Measurements from ENCODE around the gene NPLOC4.
A peak's percentile ranks its signal among the peaks of the same experiment; 100 is the strongest.
"Not testable (repeated sequence)": the region's sequence is repeated elsewhere in the genome, so short reads cannot be mapped to it uniquely, and the experiment has no call there.

The NPLOC4 gene

GRCh38 chr17:81607431-81607830 lies 29.5 kb downstream of the NPLOC4 start:
- peaks cover 66% of the 10 kb centered on the region for H3K36me3 Mint-ChIP-seq (ENCODE audit: insufficient read depth)
- peaks cover 0 to 6% of the 10 kb centered on the region in 2 donors for H3K4me1 Mint-ChIP-seq (ENCODE audit: low read depth in 2 of 2)
- H3K4me3 Mint-ChIP-seq: no peak overlapping the region
- no peaks in the 10 kb centered on the region for H3K9me3 Mint-ChIP-seq
- no peak for DNase-seq
- H3K27me3 Mint-ChIP-seq: no peaks in the 10 kb centered on the region
- ATAC-seq (replicated peaks): no peak
- H3K27ac Mint-ChIP-seq: no peak overlapping the region

GRCh38 chr17:81603846-81604610 lies 32.9 kb downstream of the NPLOC4 start:
- ATAC-seq (replicated peaks) (no peak), DNase-seq (no peak)
- H3K27ac Mint-ChIP-seq: no peak overlapping the region
- H3K36me3 Mint-ChIP-seq (ENCODE audit: insufficient read depth): peaks cover 71% of the 10 kb centered on the region
- peaks cover 5 to 7% of the 10 kb centered on the region in 2 donors for H3K4me1 Mint-ChIP-seq (ENCODE audit: low read depth in 2 of 2)
- no peak overlapping the region for H3K4me3 Mint-ChIP-seq
- no peaks in the 10 kb centered on the region for H3K9me3 Mint-ChIP-seq
- H3K27me3 Mint-ChIP-seq: no peaks in the 10 kb centered on the region

- H3K36me3 Mint-ChIP-seq (ENCODE audit: insufficient read depth): peaks cover 75% of the 10 kb centered on the region
- H3K27me3 Mint-ChIP-seq: no peaks in the 10 kb centered on the region
- H3K4me3 Mint-ChIP-seq: no peak overlapping the region
- peaks cover 5 to 13% of the 10 kb centered on the region in 2 donors for H3K4me1 Mint-ChIP-seq (ENCODE audit: low read depth in 2 of 2)
- ATAC-seq (replicated peaks) (peak; percentile 89), DNase-seq (peak; percentile 40 to 48 (median 47))
- H3K9me3 Mint-ChIP-seq: no peaks in the 10 kb centered on the region
- peak overlapping the region; percentile 34 to 76 for H3K27ac Mint-ChIP-seq
These were observed 35.3 kb downstream of the NPLOC4 start for GRCh38 chr17:81601525-81602120.

- Mint-ChIP-seq H3K9me3 (no peaks in the 10 kb centered on the region), H3K27ac (no peak overlapping the region), H3K4me3 (no peak overlapping the region), H3K4me1 (ENCODE audit: low read depth in 2 of 2) (peaks cover 5 to 13% of the 10 kb centered on the region in 2 donors), H3K36me3 (ENCODE audit: insufficient read depth) (peaks cover 75% of the 10 kb centered on the region), H3K27me3 (no peaks in the 10 kb centered on the region)
- DNase-seq (no peak), ATAC-seq (replicated peaks) (no peak)
These were observed 37.0 kb downstream of the NPLOC4 start for GRCh38 chr17:81599719-81600486.

GRCh38 chr17:81593105-81593871 lies 43.6 kb downstream of the NPLOC4 start:
- peaks cover 90% of the 10 kb centered on the region for H3K36me3 Mint-ChIP-seq (ENCODE audit: insufficient read depth)
- no peak for DNase-seq
- no peak for ATAC-seq (replicated peaks)
- no peak overlapping the region for H3K27ac Mint-ChIP-seq
- no peaks in the 10 kb centered on the region for H3K27me3 Mint-ChIP-seq
- H3K4me1 Mint-ChIP-seq (ENCODE audit: low read depth in 2 of 2): peaks cover 0 to 3% of the 10 kb centered on the region in 2 donors
- H3K9me3 Mint-ChIP-seq: no peaks in the 10 kb centered on the region
- no peak overlapping the region for H3K4me3 Mint-ChIP-seq

GRCh38 chr17:81591971-81592370 lies 44.9 kb downstream of the NPLOC4 start:
- Mint-ChIP-seq H3K9me3 (no peaks in the 10 kb centered on the region), H3K27me3 (no peaks in the 10 kb centered on the region), H3K4me3 (no peak overlapping the region), H3K36me3 (ENCODE audit: insufficient read depth) (peaks cover 90% of the 10 kb centered on the region), H3K27ac (no peak overlapping the region), H3K4me1 (ENCODE audit: low read depth in 2 of 2) (no peaks in the 10 kb centered on the region)
- ATAC-seq (replicated peaks): no peak
- no peak for DNase-seq

GRCh38 chr17:81590121-81590520 lies 46.8 kb downstream of the NPLOC4 start:
- no peak overlapping the region for H3K27ac Mint-ChIP-seq
- H3K4me1 Mint-ChIP-seq (ENCODE audit: low read depth in 2 of 2): no peaks in the 10 kb centered on the region
- no peak for DNase-seq
- no peak for ATAC-seq (replicated peaks)
- H3K9me3 Mint-ChIP-seq: no peaks in the 10 kb centered on the region
- peaks cover 88% of the 10 kb centered on the region for H3K36me3 Mint-ChIP-seq (ENCODE audit: insufficient read depth)
- H3K27me3 Mint-ChIP-seq: no peaks in the 10 kb centered on the region
- H3K4me3 Mint-ChIP-seq: no peak overlapping the region

- DNase-seq: no peak
- H3K9me3 Mint-ChIP-seq: no peaks in the 10 kb centered on the region
- no peak overlapping the region for H3K27ac Mint-ChIP-seq
- ATAC-seq (replicated peaks): no peak
- no peaks in the 10 kb centered on the region for H3K4me1 Mint-ChIP-seq (ENCODE audit: low read depth in 2 of 2)
- no peak overlapping the region for H3K4me3 Mint-ChIP-seq
- H3K27me3 Mint-ChIP-seq: no peaks in the 10 kb centered on the region
- peaks cover 85% of the 10 kb centered on the region for H3K36me3 Mint-ChIP-seq (ENCODE audit: insufficient read depth)
These were observed 47.3 kb downstream of the NPLOC4 start for GRCh38 chr17:81589612-81590011.

GRCh38 chr17:81586096-81586495 lies 50.8 kb downstream of the NPLOC4 start:
- Mint-ChIP-seq H3K36me3 (ENCODE audit: insufficient read depth) (peaks cover 58% of the 10 kb centered on the region), H3K9me3 (no peaks in the 10 kb centered on the region), H3K27ac (peak overlapping the region in 1 of 2 donors; percentile 50), H3K27me3 (no peaks in the 10 kb centered on the region), H3K4me1 (ENCODE audit: low read depth in 2 of 2) (peaks cover 0 to 4% of the 10 kb centered on the region in 2 donors), H3K4me3 (no peak overlapping the region)
- no peak for ATAC-seq (replicated peaks)
- DNase-seq: no peak

- not testable (repeated sequence) for H3K9me3 Mint-ChIP-seq; ATAC-seq (replicated peaks); H3K4me3 Mint-ChIP-seq; DNase-seq; H3K27ac Mint-ChIP-seq; H3K27me3 Mint-ChIP-seq; H3K4me1 Mint-ChIP-seq (ENCODE audit: low read depth in 2 of 2)
- H3K36me3 Mint-ChIP-seq (ENCODE audit: insufficient read depth): peaks cover 46% of the 10 kb centered on the region
These were observed 52.1 kb downstream of the NPLOC4 start for GRCh38 chr17:81584771-81585170.

- ATAC-seq (replicated peaks): no peak
- H3K4me1 Mint-ChIP-seq (ENCODE audit: low read depth in 2 of 2): peaks cover 8 to 15% of the 10 kb centered on the region in 2 donors
- H3K36me3 Mint-ChIP-seq (ENCODE audit: insufficient read depth): peaks cover 39% of the 10 kb centered on the region
- no peaks in the 10 kb centered on the region for H3K9me3 Mint-ChIP-seq
- DNase-seq: no peak
- H3K27ac Mint-ChIP-seq: peak overlapping the region in 1 of 2 donors; percentile 41
- no peaks in the 10 kb centered on the region for H3K27me3 Mint-ChIP-seq
- H3K4me3 Mint-ChIP-seq: no peak overlapping the region
These were observed 53.1 kb downstream of the NPLOC4 start for GRCh38 chr17:81583589-81584342.

GRCh38 chr17:81582749-81583148 lies 54.2 kb downstream of the NPLOC4 start:
- H3K36me3 Mint-ChIP-seq (ENCODE audit: insufficient read depth): peaks cover 29% of the 10 kb centered on the region
- ATAC-seq (replicated peaks) (no peak), DNase-seq (no peak)
- H3K9me3 Mint-ChIP-seq: no peaks in the 10 kb centered on the region
- H3K27ac Mint-ChIP-seq: peak overlapping the region in 1 of 2 donors; percentile 41
- no peak overlapping the region for H3K4me3 Mint-ChIP-seq
- H3K27me3 Mint-ChIP-seq: no peaks in the 10 kb centered on the region
- peaks cover 17 to 23% of the 10 kb centered on the region in 2 donors for H3K4me1 Mint-ChIP-seq (ENCODE audit: low read depth in 2 of 2)

All from effector memory CD8-positive, alpha-beta T cell (primary cell).